Gastrocnemius medialis (tissue), 4 donors: Measurements from ENCODE around the gene CCN6.

Experiments used
- CTCF ChIP-seq, 5 experiments: fragments of 450-650 bp in 3 of 5; fragments of 200-600 bp in 2 of 5; sonication (generic) in 2 of 5; IDR thresholded peaks in 4 of 5; conservative IDR thresholded peaks in 1 of 5; 1 replicate in 4 of 5; 2 replicates in 1 of 5; pipeline ENCODE4 v1.5.1; 2016 to 2019; ENCODE audit warnings: antibody characterized with exemption in 5 of 5, mild to moderate bottlenecking in 3 of 5, moderate library complexity in 3 of 5
- POLR2A ChIP-seq, 2 donors: fragments of 450-650 bp; IDR thresholded peaks; one replicate each; pipeline ENCODE4 v1.6.1; 2017; ENCODE audit warnings: antibody characterized with exemption in 2 of 2, mild to moderate bottlenecking in 2 of 2, moderate library complexity in 2 of 2

- TF ChIP-seq CTCF (IDR thresholded peaks at IDR 0.05 in 4 of 5, conservative IDR thresholded peaks at IDR 0.05 in 1 of 5) (no peak), POLR2A (IDR thresholded peaks at IDR 0.05) (no peak)
Measured at GRCh38 chr6:112013051-112013450, 40.9 kb upstream of the CCN6 start.
